ENCODE data around the gene CROCC. TPM values are rescaled to one million over a fixed set of nuclear protein-coding genes. Genes with fewer than 3 reads are reported as not detected.

The CROCC gene
- total RNA-seq, 1 donor from 2014 or later, result 25.7 TPM

DNA sequence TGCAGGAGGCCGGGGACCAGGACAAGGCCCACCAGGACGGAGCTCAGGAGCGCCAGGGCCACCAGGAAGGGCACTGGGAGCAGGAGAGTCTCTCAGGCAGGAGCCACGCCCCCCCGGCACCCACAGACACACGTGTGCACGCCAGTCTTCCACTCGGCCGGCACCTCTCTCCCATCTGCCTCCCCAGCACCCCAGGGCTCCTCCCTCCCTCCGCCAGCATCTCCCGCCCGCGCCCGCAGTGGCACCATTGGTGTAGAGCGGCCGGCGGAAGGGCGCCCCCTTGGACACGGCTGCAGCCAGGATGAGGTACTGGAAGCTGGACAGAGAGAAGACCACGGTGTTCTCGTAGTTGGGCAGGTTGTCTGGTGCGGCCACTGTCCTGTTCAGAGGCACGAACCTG, 64.8 kb downstream of the CROCC start:
- Mint-ChIP-seq H3K27me3 (ENCODE audit: low read depth) (peaks cover 9% of the 10 kb centered on the region), H3K9me3 (no peaks in the 10 kb centered on the region), H3K4me1 (ENCODE audit: low read depth) (no peaks in the 10 kb centered on the region), H3K36me3 (ENCODE audit: low read depth) (peaks cover 3% of the 10 kb centered on the region), H3K27ac (no peak overlapping the region), H3K4me3 (ENCODE audit: low read depth) (no peak overlapping the region)
- intact Hi-C loops (cut with micrococcal nuclease), result no loop called here
- DNase-seq (ENCODE audit: low spot score), result no peak

DNA sequence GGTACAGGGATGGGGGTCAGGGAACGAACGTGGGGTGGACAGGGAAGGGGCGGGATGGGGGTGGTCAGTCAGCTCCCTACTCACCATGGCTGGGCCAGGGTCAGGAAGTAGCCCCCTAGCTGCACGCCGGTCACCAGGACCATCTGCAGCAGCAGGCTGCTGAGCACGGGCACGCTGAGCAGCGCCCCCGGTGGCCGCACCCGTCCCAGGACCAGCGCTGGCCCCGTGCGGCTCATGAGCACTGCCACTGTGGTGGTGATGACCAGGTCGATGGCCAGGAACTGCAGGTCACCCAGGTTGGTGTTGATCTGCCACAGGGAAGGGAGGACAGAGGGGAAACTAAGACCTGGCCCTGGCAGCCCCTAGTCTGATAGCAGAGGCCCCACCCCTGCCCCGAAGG, 65.2 kb downstream of the CROCC start:
- intact Hi-C loops (cut with micrococcal nuclease), result no loop called here
- Mint-ChIP-seq H3K36me3 (ENCODE audit: low read depth) (peaks cover 3% of the 10 kb centered on the region), H3K4me3 (ENCODE audit: low read depth) (no peak overlapping the region), H3K27me3 (ENCODE audit: low read depth) (peaks cover 7% of the 10 kb centered on the region), H3K4me1 (ENCODE audit: low read depth) (no peaks in the 10 kb centered on the region), H3K9me3 (no peaks in the 10 kb centered on the region), H3K27ac (no peak overlapping the region)
- DNase-seq (ENCODE audit: low spot score), result no peak

DNA sequence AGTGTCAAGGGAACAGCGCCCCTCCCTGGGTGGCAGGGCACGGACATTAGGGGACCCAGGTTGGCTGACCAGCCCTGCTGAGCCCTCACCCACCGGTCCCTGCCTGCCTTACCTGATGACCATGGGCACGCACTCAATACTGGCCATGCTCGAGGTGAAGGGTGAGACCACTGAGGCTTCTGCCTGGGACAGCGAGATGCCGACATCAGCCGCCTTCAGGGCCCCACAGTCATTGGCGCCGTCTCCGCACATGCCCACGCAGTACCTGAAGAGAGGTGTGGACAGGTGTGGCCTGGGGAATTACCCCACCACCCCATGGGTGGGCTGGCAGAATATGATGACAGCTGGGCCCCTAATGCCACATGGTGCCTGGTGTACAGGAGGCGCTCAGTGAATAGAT, 66.5 kb downstream of the CROCC start:
- H3K4me1 Mint-ChIP-seq (ENCODE audit: low read depth), result no peaks in the 10 kb centered on the region
- intact Hi-C loops (cut with micrococcal nuclease), result no loop called here
- no peak overlapping the region for H3K4me3 Mint-ChIP-seq (ENCODE audit: low read depth)
- no peaks in the 10 kb centered on the region for H3K9me3 Mint-ChIP-seq
- peaks cover 3% of the 10 kb centered on the region for H3K36me3 Mint-ChIP-seq (ENCODE audit: low read depth)
- H3K27me3 Mint-ChIP-seq (ENCODE audit: low read depth), result peaks cover 3% of the 10 kb centered on the region
- no peak for DNase-seq (ENCODE audit: low spot score)
- H3K27ac Mint-ChIP-seq, result no peak overlapping the region

DNA sequence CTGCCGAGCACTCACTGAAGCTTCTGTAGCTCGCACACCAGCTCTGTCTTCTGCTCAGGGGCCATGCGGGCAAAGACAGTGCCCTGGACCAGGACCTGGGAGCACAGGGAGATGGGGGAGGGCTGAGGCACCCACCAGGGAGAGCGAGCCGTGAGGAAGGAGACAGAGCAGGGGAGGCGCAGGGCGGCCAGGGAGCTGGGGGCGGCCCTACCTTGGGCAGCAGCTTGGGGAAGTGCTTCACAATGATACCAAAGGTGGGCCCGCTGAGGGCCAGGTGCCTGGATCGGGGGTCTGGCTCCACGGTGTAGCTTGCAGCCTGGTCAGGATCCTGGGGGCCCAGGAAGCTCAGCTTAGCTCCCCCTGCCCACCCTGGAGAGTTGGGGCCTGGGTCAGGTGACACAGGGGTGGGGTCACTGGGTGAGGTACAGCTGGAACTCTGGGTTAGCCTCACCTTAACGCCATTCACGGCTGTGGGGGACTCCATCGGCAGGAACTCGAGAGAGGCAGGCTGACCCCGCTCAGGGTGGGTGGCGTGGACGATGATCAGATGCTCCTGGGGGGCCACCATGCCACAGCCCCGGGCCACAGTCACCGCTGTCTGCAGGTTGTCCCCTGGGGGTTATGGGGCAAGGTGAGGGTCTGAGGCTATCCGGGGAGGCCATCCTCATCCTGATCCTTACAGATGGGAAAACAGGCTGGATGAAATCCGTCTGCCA, 68.1 kb downstream of the CROCC start:
- H3K4me1 Mint-ChIP-seq (ENCODE audit: low read depth), result no peaks in the 10 kb centered on the region
- H3K4me3 Mint-ChIP-seq (ENCODE audit: low read depth), result no peak overlapping the region
- DNase-seq (ENCODE audit: low spot score), result no peak
- H3K36me3 Mint-ChIP-seq (ENCODE audit: low read depth), result peaks cover 3% of the 10 kb centered on the region
- no peaks in the 10 kb centered on the region for H3K27me3 Mint-ChIP-seq (ENCODE audit: low read depth)
- no peaks in the 10 kb centered on the region for H3K9me3 Mint-ChIP-seq
- H3K27ac Mint-ChIP-seq, result no peak overlapping the region
- intact Hi-C loops (cut with micrococcal nuclease), result no loop called here

DNA sequence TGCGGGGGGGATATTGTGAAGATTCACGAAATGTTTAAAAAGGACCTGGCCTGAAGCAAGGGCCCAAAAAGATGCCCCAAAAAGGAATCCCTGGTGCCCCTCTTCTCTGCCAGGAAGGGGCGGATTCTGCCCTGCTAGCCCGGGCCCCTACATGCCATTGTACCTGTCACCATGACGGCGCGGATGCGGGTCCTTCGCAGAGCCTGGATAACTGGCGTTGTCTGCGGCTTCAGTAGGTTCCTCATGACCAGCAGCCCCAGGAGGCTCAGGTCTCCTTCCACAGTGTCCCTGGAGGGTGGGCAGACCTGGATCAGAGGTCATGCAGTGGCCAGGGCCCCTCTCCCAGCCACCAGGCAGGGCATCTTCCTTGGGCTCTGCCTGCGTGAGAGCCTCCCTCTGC, 69.8 kb downstream of the CROCC start:
- Mint-ChIP-seq H3K27me3 (ENCODE audit: low read depth) (no peaks in the 10 kb centered on the region), H3K4me1 (ENCODE audit: low read depth) (no peaks in the 10 kb centered on the region), H3K4me3 (ENCODE audit: low read depth) (no peak overlapping the region), H3K27ac (no peak overlapping the region), H3K9me3 (no peaks in the 10 kb centered on the region), H3K36me3 (ENCODE audit: low read depth) (no peaks in the 10 kb centered on the region)
- intact Hi-C loops (cut with micrococcal nuclease), result no loop called here
- no peak for DNase-seq (ENCODE audit: low spot score)

DNA sequence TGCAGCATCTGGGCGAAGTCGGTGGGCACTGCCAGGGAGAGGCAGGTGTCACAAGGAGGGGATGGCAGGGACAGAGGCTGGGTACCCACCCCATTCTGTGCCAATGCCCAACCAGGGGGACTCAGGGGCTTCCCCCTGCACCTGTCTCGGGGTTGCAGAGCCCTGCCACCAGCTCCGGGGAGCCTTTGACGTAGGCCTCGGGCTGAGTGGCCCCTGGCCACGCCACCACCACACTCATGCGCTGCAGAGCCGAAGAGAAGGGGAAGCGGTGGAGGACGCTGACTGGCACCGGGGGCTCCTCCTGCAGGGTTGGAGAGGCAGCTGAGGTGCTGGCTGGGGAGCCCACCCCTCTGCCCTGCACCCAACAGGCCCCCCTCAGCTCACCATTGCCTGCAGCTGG, 70.4 kb downstream of the CROCC start:
- Mint-ChIP-seq H3K36me3 (ENCODE audit: low read depth) (no peaks in the 10 kb centered on the region), H3K4me1 (ENCODE audit: low read depth) (no peaks in the 10 kb centered on the region), H3K27ac (no peak overlapping the region), H3K9me3 (no peaks in the 10 kb centered on the region), H3K27me3 (ENCODE audit: low read depth) (no peaks in the 10 kb centered on the region), H3K4me3 (ENCODE audit: low read depth) (no peak overlapping the region)
- no peak for DNase-seq (ENCODE audit: low spot score)
- intact Hi-C loops (cut with micrococcal nuclease), result no loop called here

DNA sequence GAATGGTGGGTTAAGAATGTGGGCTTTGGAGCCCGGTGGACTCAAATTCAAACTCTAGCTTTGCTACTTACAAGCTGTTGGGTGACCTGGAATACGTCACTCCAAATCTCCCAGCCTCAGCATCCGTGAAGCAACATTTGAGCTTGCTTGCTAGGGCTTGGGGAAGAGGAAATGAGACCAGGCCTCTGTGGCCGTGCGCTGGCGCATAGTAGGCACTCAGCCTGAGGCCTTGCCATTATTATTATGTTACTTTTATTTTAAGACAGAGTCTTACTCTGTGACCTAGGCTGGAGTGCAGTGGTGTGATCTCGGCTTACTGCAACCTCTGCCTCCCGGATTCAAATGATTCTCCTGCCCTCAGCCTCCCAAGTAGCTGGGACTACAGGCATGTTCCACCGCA, 70.9 kb downstream of the CROCC start:
- Mint-ChIP-seq H3K4me1 (ENCODE audit: low read depth) (no peaks in the 10 kb centered on the region), H3K27ac (no peak overlapping the region), H3K9me3 (no peaks in the 10 kb centered on the region), H3K4me3 (ENCODE audit: low read depth) (no peak overlapping the region), H3K36me3 (ENCODE audit: low read depth) (no peaks in the 10 kb centered on the region), H3K27me3 (ENCODE audit: low read depth) (no peaks in the 10 kb centered on the region)
- no peak for DNase-seq (ENCODE audit: low spot score)
- intact Hi-C loops (cut with micrococcal nuclease), result no loop called here

DNA sequence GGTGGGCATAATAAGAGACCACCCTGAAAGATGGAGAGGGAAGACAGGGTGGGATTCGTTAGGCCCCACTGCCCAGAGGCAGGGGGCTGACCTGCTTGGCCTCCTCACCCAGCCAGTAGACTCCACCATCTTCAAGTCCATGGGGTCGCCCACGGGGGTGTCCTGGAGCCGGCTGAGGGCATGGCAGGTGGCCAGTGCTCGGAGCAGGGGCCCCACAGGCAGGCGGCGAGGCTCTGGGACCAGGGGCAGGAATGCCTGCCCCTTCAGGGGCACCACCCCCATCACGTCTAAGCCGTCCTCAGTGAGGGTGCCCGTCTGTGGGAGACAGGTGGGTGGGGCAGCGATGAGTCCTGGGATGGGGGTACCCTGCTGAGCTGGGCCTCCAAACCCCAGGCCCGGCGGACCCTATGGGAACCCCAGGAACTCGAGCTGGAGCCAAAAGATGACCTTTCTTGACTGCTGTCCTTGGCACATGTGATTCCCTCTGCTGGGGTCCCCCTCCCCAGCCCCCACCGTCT, 71.8 kb downstream of the CROCC start:
- Mint-ChIP-seq H3K9me3 (no peaks in the 10 kb centered on the region), H3K27ac (no peak overlapping the region), H3K4me1 (ENCODE audit: low read depth) (no peaks in the 10 kb centered on the region), H3K36me3 (ENCODE audit: low read depth) (peaks cover 2% of the 10 kb centered on the region), H3K4me3 (ENCODE audit: low read depth) (no peak overlapping the region), H3K27me3 (ENCODE audit: low read depth) (no peaks in the 10 kb centered on the region)
- intact Hi-C loops (cut with micrococcal nuclease), result no loop called here
- DNase-seq (ENCODE audit: low spot score), result no peak

DNA sequence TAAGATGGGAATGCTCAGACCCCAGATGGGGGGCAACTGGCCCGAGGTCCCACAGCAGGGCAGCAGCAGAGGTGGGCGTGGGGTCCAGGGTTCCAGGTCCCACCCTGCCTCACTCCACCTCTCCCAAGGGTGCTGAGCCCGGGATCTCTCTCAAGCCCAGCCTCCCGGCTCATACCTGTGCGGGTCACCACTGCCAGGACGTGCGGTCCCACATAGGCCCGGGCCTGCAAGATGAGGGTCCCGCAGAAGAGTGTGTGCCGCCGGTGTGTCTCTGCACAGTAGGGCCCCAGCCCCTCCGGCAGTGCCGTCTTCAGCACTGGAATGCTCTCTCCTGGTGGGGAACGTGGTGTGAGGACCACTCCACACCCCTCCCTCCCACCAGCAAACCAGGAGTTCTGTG, 75.1 kb downstream of the CROCC start:
- Mint-ChIP-seq H3K27me3 (ENCODE audit: low read depth) (no peaks in the 10 kb centered on the region), H3K36me3 (ENCODE audit: low read depth) (peaks cover 13% of the 10 kb centered on the region), H3K9me3 (no peaks in the 10 kb centered on the region), H3K27ac (no peak overlapping the region), H3K4me1 (ENCODE audit: low read depth) (no peaks in the 10 kb centered on the region), H3K4me3 (ENCODE audit: low read depth) (no peak overlapping the region)
- intact Hi-C loops (cut with micrococcal nuclease), result no loop called here
- DNase-seq (ENCODE audit: low spot score), result no peak

DNA sequence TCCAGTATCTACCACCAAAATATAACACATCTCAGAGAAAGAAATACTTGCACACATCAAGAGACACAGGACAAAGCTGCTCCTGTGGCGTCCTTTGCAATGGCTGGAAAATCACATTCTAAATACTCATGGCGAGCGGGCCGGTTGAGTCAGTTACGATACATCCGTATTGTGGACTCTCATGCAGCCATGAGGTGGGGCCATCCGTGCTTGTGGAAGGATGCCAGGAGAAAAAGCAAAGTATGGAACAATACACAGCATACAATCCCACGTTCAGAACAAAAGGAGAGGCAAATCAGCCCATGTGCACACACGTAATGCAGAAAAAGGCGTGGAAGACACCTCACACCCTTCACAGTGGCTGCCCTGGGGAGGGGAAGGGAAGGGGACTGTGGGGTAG, 76.9 kb downstream of the CROCC start:
- no peak overlapping the region for H3K27ac Mint-ChIP-seq
- intact Hi-C loops (cut with micrococcal nuclease), result no loop called here
- peaks cover 15% of the 10 kb centered on the region for H3K36me3 Mint-ChIP-seq (ENCODE audit: low read depth)
- no peak overlapping the region for H3K4me3 Mint-ChIP-seq (ENCODE audit: low read depth)
- no peak for DNase-seq (ENCODE audit: low spot score)
- no peaks in the 10 kb centered on the region for H3K9me3 Mint-ChIP-seq
- no peaks in the 10 kb centered on the region for H3K27me3 Mint-ChIP-seq (ENCODE audit: low read depth)
- no peaks in the 10 kb centered on the region for H3K4me1 Mint-ChIP-seq (ENCODE audit: low read depth)

DNA sequence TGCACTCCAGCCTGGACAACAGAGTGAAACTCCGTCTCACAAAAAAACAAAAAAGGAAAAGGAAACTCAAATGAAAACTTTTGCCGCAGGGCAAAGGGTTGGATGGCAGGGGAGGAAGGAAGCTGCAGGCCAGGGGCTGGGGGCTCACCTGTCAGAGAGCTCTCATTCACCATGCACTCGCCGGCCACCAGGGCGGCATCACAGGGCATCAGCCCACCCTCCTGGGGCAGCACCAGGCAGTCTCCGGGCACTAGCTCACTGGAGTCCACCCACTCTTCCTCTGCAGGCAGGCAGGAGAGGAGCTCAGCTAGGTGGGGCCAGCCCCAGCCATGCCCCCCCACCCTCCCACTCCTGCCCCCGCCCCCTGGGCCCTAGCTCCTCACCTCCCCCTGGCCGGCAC, 78.1 kb downstream of the CROCC start:
- Mint-ChIP-seq H3K4me3 (ENCODE audit: low read depth) (no peak overlapping the region), H3K4me1 (ENCODE audit: low read depth) (no peaks in the 10 kb centered on the region), H3K36me3 (ENCODE audit: low read depth) (peaks cover 22% of the 10 kb centered on the region), H3K9me3 (no peaks in the 10 kb centered on the region), H3K27me3 (ENCODE audit: low read depth) (no peaks in the 10 kb centered on the region), H3K27ac (no peak overlapping the region)
- no peak for DNase-seq (ENCODE audit: low spot score)
- intact Hi-C loops (cut with micrococcal nuclease), result no loop called here

DNA sequence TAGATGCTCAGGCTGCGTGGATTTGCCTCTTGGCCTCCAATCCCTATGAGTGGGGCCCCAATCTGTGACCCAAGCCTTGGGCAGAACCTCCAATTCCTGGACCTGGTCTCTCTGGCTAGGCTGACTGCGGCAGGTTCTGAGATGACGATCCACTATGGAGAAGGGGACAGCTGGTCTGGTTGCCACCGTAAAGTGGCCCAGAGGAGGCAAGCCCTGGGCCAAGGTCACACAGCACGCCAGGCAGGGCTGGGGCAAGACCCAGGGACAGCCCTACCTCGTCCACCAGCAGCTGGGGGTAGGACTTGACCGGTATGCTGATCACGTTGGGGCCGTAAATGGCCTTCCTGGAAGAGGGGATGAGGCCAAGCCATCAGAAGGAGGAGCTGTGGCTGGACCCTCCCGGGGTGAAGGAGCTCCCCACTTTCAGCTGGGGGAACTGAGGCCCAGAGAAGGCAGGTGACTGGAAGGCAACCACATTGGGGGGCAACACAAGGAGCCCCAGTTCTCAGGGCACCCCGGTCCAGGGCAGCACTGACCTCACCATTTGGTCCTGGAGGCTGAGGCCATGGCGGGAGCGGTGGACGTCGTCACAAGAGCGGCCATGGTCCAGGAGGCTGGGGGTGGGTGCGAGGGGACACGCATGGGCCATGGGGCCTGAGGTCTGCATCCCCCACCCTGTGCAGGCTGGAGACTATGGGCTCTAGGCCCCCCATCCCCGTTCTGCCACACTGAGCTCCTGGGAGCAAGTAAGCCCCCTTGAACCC, 80.2 kb downstream of the CROCC start:
- Mint-ChIP-seq H3K27ac (no peak overlapping the region), H3K4me1 (ENCODE audit: low read depth) (no peaks in the 10 kb centered on the region), H3K4me3 (ENCODE audit: low read depth) (no peak overlapping the region), H3K9me3 (no peaks in the 10 kb centered on the region), H3K27me3 (ENCODE audit: low read depth) (no peaks in the 10 kb centered on the region), H3K36me3 (ENCODE audit: low read depth) (peaks cover 22% of the 10 kb centered on the region)
- DNase-seq (ENCODE audit: low spot score), result no peak
- intact Hi-C loops (cut with micrococcal nuclease), result no loop called here

DNA sequence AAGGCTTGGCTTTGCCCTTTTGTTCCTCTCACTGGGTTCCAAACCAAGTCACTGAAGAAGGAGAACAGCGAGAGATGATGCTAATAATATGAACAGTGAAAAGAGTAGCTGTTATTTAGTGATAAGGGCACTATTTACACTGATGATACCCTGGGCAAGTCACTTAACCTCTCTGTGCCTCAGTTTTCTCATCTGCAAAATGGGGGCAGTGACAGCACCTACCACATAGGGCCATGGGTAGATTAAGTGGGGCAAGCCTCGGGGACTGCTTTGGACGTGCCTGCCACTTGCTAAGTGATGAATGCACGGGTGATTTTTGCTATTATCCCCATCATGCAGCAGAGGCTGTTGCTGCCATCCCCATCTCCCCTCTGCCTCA, 80.8 kb downstream of the CROCC start:
- intact Hi-C loops (cut with micrococcal nuclease), result no loop called here
- no peak overlapping the region for H3K27ac Mint-ChIP-seq
- no peak overlapping the region for H3K4me3 Mint-ChIP-seq (ENCODE audit: low read depth)
- no peaks in the 10 kb centered on the region for H3K9me3 Mint-ChIP-seq
- no peaks in the 10 kb centered on the region for H3K4me1 Mint-ChIP-seq (ENCODE audit: low read depth)
- H3K27me3 Mint-ChIP-seq (ENCODE audit: low read depth), result no peaks in the 10 kb centered on the region
- DNase-seq (ENCODE audit: low spot score), result no peak
- H3K36me3 Mint-ChIP-seq (ENCODE audit: low read depth), result peaks cover 22% of the 10 kb centered on the region
